Osteoblast (primary cell): ENCODE data around the gene TTC3. TPM values are rescaled to one million over a fixed set of nuclear protein-coding genes. Genes with fewer than 3 reads are reported as not detected.

Source experiments
- DNase-seq: peaks from one replicate; pipeline ENCODE4 v3.0.0; 2011; ENCODE audit warnings: low spot score, mixed read lengths; ENCODE audit not compliant: insufficient read length; ENCODE audit errors: missing footprints
- H2AFZ ChIP-seq: 2 replicates; pipeline ENCODE4 v1.6.0; 2011; ENCODE audit warnings: mild to moderate bottlenecking, low read length
- H3K27ac ChIP-seq: 2 replicates; pipeline ENCODE4 v1.5.1; 2011; ENCODE audit warnings: mild to moderate bottlenecking, low read depth, low read length, moderate library complexity
- H3K27me3 ChIP-seq: 2 replicates; pipeline ENCODE4 v1.6.0; 2012; ENCODE audit warnings: mild to moderate bottlenecking, control low read depth, inconsistent platforms, low read length, moderate library complexity; ENCODE audit not compliant: insufficient read depth
- H3K36me3 ChIP-seq: 2 replicates; pipeline ENCODE4 v1.5.1; 2011; ENCODE audit warnings: mild to moderate bottlenecking, low read length, control low read depth, moderate library complexity; ENCODE audit not compliant: insufficient read depth
- H3K4me1 ChIP-seq: 2 replicates; pipeline ENCODE4 v1.5.1; 2011; ENCODE audit warnings: mild to moderate bottlenecking, low read length, control low read depth, moderate library complexity; ENCODE audit not compliant: insufficient read depth
- H3K4me2 ChIP-seq: 2 replicates; pipeline ENCODE4 v1.6.0; 2011; ENCODE audit warnings: mild to moderate bottlenecking, low read length; ENCODE audit not compliant: insufficient read depth
- H3K4me3 ChIP-seq: fragments of 200-600 bp; sonication (generic); 3 replicates; pipeline ENCODE4 v1.5.1; 2012; ENCODE audit warnings: mild to moderate bottlenecking, low read length, inconsistent platforms; ENCODE audit not compliant: insufficient read depth
- H3K79me2 ChIP-seq: 2 replicates; pipeline ENCODE4 v1.6.0; 2012; ENCODE audit warnings: mild to moderate bottlenecking, low read length, control low read depth, inconsistent platforms; ENCODE audit not compliant: insufficient read depth
- H3K9me3 ChIP-seq: 2 replicates; pipeline ENCODE4 v1.5.1; 2011; ENCODE audit warnings: low read depth, low read length, control low read depth
- H4K20me1 ChIP-seq: 2 replicates; pipeline ENCODE4 v1.6.0; 2012; ENCODE audit warnings: mild to moderate bottlenecking, low read length, control low read depth; ENCODE audit not compliant: insufficient read depth
- total RNA-seq: library from RNA; depleted of rRNA; stranded (reverse); fragments of >200 nt; gene quantifications from 2 replicates; pipeline ENCODE4 v1.2.3, GENCODE V29; 2012
- TF ChIP-seq, protein P1 (sequence below): IDR thresholded peaks from 2 replicates; pipeline ENCODE4 v1.5.1; 2011; ENCODE audit warnings: mild to moderate bottlenecking, low read depth, low read length, moderate library complexity; ENCODE audit errors: extremely low read depth

The TTC3 gene, protein sequence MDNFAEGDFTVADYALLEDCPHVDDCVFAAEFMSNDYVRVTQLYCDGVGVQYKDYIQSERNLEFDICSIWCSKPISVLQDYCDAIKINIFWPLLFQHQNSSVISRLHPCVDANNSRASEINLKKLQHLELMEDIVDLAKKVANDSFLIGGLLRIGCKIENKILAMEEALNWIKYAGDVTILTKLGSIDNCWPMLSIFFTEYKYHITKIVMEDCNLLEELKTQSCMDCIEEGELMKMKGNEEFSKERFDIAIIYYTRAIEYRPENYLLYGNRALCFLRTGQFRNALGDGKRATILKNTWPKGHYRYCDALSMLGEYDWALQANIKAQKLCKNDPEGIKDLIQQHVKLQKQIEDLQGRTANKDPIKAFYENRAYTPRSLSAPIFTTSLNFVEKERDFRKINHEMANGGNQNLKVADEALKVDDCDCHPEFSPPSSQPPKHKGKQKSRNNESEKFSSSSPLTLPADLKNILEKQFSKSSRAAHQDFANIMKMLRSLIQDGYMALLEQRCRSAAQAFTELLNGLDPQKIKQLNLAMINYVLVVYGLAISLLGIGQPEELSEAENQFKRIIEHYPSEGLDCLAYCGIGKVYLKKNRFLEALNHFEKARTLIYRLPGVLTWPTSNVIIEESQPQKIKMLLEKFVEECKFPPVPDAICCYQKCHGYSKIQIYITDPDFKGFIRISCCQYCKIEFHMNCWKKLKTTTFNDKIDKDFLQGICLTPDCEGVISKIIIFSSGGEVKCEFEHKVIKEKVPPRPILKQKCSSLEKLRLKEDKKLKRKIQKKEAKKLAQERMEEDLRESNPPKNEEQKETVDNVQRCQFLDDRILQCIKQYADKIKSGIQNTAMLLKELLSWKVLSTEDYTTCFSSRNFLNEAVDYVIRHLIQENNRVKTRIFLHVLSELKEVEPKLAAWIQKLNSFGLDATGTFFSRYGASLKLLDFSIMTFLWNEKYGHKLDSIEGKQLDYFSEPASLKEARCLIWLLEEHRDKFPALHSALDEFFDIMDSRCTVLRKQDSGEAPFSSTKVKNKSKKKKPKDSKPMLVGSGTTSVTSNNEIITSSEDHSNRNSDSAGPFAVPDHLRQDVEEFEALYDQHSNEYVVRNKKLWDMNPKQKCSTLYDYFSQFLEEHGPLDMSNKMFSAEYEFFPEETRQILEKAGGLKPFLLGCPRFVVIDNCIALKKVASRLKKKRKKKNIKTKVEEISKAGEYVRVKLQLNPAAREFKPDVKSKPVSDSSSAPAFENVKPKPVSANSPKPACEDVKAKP (N-terminal part only)
- total RNA-seq, result 364 and 410 TPM in 2 replicates

DNA sequence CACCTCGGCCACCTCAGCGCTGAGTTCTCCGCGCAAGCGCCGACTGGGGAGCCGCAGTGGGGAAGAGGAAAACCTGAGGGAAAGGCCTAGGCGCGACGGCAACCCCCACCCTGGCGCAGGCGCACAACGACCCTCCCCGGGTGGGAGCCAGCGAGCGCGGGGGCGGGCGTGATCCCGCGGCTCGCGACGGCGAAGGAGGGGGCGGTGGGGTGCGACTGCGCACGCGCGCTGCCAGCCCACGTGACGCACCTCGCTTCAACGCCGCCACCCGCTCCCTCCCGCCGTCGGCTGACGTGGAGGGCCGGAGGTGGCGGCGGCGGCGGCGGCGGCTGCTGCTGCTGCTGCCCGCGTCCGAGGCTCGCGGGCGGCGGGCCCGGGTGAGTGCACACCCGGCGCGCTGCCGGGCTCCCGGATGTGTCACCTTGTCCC lies at the start of gene TTC3, which contains the start of gene PIGP:
TSS of gene TTC3 (plus strand) at position 267 of the 429 bp plus-strand sequence. CDS start 14,004 bp downstream, outside the sequence.
TSS of gene PIGP (minus strand) at position 84 of the 429 bp plus-strand sequence. CDS start 556 bp downstream, outside the sequence.
- peak within 1 kb of the TSS; percentile 99 for H3K27ac ChIP-seq
- H3K9me3 ChIP-seq, result no peaks in the 10 kb centered on the region
- no peaks in the 10 kb centered on the region for H3K27me3 ChIP-seq
- TF ChIP-seq, protein P1, sequence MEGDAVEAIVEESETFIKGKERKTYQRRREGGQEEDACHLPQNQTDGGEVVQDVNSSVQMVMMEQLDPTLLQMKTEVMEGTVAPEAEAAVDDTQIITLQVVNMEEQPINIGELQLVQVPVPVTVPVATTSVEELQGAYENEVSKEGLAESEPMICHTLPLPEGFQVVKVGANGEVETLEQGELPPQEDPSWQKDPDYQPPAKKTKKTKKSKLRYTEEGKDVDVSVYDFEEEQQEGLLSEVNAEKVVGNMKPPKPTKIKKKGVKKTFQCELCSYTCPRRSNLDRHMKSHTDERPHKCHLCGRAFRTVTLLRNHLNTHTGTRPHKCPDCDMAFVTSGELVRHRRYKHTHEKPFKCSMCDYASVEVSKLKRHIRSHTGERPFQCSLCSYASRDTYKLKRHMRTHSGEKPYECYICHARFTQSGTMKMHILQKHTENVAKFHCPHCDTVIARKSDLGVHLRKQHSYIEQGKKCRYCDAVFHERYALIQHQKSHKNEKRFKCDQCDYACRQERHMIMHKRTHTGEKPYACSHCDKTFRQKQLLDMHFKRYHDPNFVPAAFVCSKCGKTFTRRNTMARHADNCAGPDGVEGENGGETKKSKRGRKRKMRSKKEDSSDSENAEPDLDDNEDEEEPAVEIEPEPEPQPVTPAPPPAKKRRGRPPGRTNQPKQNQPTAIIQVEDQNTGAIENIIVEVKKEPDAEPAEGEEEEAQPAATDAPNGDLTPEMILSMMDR, result no peak
- H3K4me1 ChIP-seq, result peaks cover 18% of the 10 kb centered on the region
- H3K4me3 ChIP-seq, result peak within 1 kb of the TSS; percentile 92
- H2AFZ ChIP-seq, result peak within 1 kb of the TSS; percentile 84
- peak; percentile 98 for DNase-seq
- peaks cover 39% of the 10 kb centered on the region for H4K20me1 ChIP-seq
- peaks cover 5% of the 10 kb centered on the region for H3K36me3 ChIP-seq
- H3K79me2 ChIP-seq, result peaks cover 51% of the 10 kb centered on the region
- peak within 1 kb of the TSS; percentile 95 for H3K4me2 ChIP-seq

DNA sequence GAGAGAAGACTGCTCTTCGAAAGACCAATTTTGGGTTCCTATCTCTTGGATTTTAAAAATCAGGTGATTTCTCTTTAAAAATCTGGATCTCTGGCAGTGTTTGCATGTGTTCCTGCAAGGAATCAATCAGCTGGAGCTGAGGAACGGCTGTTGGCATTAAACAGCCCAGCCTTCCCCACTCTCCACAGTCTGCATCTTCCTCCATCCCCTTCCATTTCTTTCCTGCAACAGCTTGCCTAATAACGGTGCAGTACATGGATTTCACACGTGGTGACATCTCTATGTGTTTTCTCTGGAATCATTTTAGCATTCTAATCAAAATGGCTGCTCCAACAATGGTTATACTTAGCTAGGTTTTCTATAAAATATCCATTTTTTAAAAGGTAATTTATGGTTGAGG lies 46.6 kb upstream of the TTC3 start:
- Histone ChIP-seq H3K4me1 (no peaks in the 10 kb centered on the region), H2AFZ (peak overlapping the region; percentile 57)
- DNase-seq, result no peak

DNA sequence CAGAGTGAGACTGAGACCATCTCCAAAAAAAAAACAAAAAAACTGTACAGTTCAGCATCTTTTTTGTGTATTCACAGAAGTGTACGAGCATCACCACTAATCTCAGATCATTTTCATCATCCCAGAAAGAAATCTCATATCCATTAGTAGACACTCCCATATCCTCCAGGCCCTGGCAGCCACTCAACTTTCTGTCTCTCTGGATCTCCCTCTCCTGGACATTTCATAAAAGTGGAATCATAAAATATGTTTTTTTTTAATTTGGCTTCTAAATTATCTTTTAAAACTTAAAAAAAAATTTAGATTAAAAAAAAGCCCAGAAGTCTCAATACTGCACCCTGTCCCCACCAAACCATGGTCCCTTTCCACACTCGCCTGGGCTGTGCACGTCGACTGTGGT lies 44.5 kb upstream of the TTC3 start:
- Histone ChIP-seq H4K20me1 (no peaks in the 10 kb centered on the region), H3K27me3 (peaks cover 9% of the 10 kb centered on the region), H3K9me3 (no peaks in the 10 kb centered on the region), H2AFZ (no peak overlapping the region), H3K36me3 (no peaks in the 10 kb centered on the region), H3K4me3 (no peak overlapping the region), H3K4me1 (peaks cover 7% of the 10 kb centered on the region), H3K79me2 (no peaks in the 10 kb centered on the region), H3K4me2 (no peak overlapping the region), H3K27ac (no peak overlapping the region)
- TF ChIP-seq, protein P1, result peak; percentile 19
- DNase-seq, result no peak

More for the DNA sequence above, 46.6 kb upstream of the TTC3 start:
- Histone ChIP-seq H3K27me3 (peaks cover 9% of the 10 kb centered on the region), H3K4me3 (no peak overlapping the region), H3K27ac (no peak overlapping the region), H3K79me2 (no peaks in the 10 kb centered on the region), H3K4me2 (no peak overlapping the region), H4K20me1 (no peaks in the 10 kb centered on the region), H3K9me3 (no peaks in the 10 kb centered on the region), H3K36me3 (no peaks in the 10 kb centered on the region)
- TF ChIP-seq, protein P1, result no peak
